H9 (cell line): Measurements from ENCODE around the gene CADM1. TPM values are rescaled to one million over a fixed set of nuclear protein-coding genes. Genes with fewer than 3 reads are reported as not detected.

Experiments
- DNase-seq: peaks from one replicate; pipeline ENCODE4 v3.0.0-alpha.2; 2017
- H2AFZ ChIP-seq: one replicate; pipeline ENCODE4 v1.6.1; 2013; ENCODE audit warnings: mild to moderate bottlenecking, low read length, control low read depth, moderate library complexity
- H2AK5ac ChIP-seq: 2 replicates; pipeline ENCODE4 v1.6.1; 2013; ENCODE audit warnings: low read length, control low read depth, mixed read lengths; ENCODE audit not compliant: insufficient read length
- H2BK120ac ChIP-seq: one replicate; pipeline ENCODE4 v1.6.1; 2013; ENCODE audit warnings: low read depth, mild to moderate bottlenecking, low read length, control low read depth, inconsistent platforms; ENCODE audit not compliant: poor library complexity, severe bottlenecking
- H2BK12ac ChIP-seq: 2 replicates; pipeline ENCODE4 v1.6.1; 2013; ENCODE audit warnings: low read length, control low read depth, mixed read lengths, low read depth; ENCODE audit not compliant: insufficient read length
- H2BK15ac ChIP-seq: 2 replicates; pipeline ENCODE4 v1.6.1; 2013; ENCODE audit warnings: low read depth, low read length, control low read depth
- H2BK20ac ChIP-seq: one replicate; pipeline ENCODE4 v1.6.1; 2013; ENCODE audit warnings: low read depth, mild to moderate bottlenecking, low read length, control low read depth, inconsistent platforms; ENCODE audit not compliant: poor library complexity, severe bottlenecking
- H2BK5ac ChIP-seq: 2 replicates; pipeline ENCODE4 v1.6.1; 2013; ENCODE audit warnings: low read length, control low read depth, mixed read lengths; ENCODE audit not compliant: insufficient read length
- H3K14ac ChIP-seq: 2 replicates; pipeline ENCODE4 v1.6.1; 2013; ENCODE audit warnings: low read length, control low read depth; ENCODE audit not compliant: insufficient read depth
- H3K18ac ChIP-seq: 2 replicates; pipeline ENCODE4 v1.6.1; 2013; ENCODE audit warnings: low read depth, mild to moderate bottlenecking, mixed read lengths, low read length, control low read depth; ENCODE audit not compliant: insufficient read length
- H3K23ac ChIP-seq: 2 replicates; pipeline ENCODE4 v1.6.1; 2013; ENCODE audit warnings: low read length, control low read depth, mixed read lengths, low read depth; ENCODE audit not compliant: insufficient read length
- H3K23me2 ChIP-seq: 2 replicates; pipeline ENCODE4 v1.6.1; 2013; ENCODE audit warnings: low read depth, mild to moderate bottlenecking, mixed read lengths, low read length, control low read depth; ENCODE audit not compliant: insufficient read length, poor library complexity, severe bottlenecking
- H3K27ac ChIP-seq: 2 replicates; pipeline ENCODE4 v1.5.1; 2013; ENCODE audit warnings: low read length, control low read depth, mixed read lengths, low read depth; ENCODE audit not compliant: insufficient read length
- H3K27me3 ChIP-seq: 2 replicates; pipeline ENCODE4 v1.6.1; 2013; ENCODE audit warnings: low read length, control low read depth, inconsistent platforms; ENCODE audit not compliant: insufficient read depth
- H3K4ac ChIP-seq: 2 replicates; pipeline ENCODE4 v1.6.1; 2013; ENCODE audit warnings: low read depth, mild to moderate bottlenecking, control low read depth, inconsistent platforms, low read length, moderate library complexity
- H3K4me1 ChIP-seq: 2 replicates; pipeline ENCODE4 v1.6.1; 2013; ENCODE audit warnings: low read length, control low read depth, inconsistent platforms; ENCODE audit not compliant: insufficient read depth
- H3K4me2 ChIP-seq: 2 replicates; pipeline ENCODE4 v1.6.1; 2013; ENCODE audit warnings: low read length, control low read depth, mixed read lengths; ENCODE audit not compliant: insufficient read length, insufficient read depth
- H3K56ac ChIP-seq: 2 replicates; pipeline ENCODE4 v1.6.1; 2013; ENCODE audit warnings: low read depth, mild to moderate bottlenecking, mixed read lengths, low read length, control low read depth; ENCODE audit not compliant: insufficient read length
- H3K79me1 ChIP-seq: 2 replicates; pipeline ENCODE4 v1.6.1; 2013; ENCODE audit warnings: low read depth, mild to moderate bottlenecking, moderate library complexity, low read length, control low read depth, inconsistent platforms; ENCODE audit not compliant: insufficient read depth, poor library complexity, severe bottlenecking
- H3K79me2 ChIP-seq: 2 replicates; pipeline ENCODE4 v1.6.1; 2013; ENCODE audit warnings: low read length, control low read depth, inconsistent platforms; ENCODE audit not compliant: insufficient read depth
- H3K9ac ChIP-seq: 2 replicates; pipeline ENCODE4 v1.6.1; 2013; ENCODE audit warnings: low read length, control low read depth, mixed read lengths; ENCODE audit not compliant: insufficient read length; ENCODE audit errors: extremely low read depth
- H3K9me3 ChIP-seq: one replicate; pipeline ENCODE4 v1.6.1; 2013; ENCODE audit warnings: low read depth, low read length, inconsistent platforms; ENCODE audit not compliant: control insufficient read depth
- H3T11ph ChIP-seq: one replicate; pipeline ENCODE4 v1.6.1; 2013; ENCODE audit warnings: mild to moderate bottlenecking, low read length, control low read depth, inconsistent platforms
- H4K20me1 ChIP-seq: one replicate; pipeline ENCODE4 v1.6.1; 2013; ENCODE audit not compliant: control insufficient read depth, insufficient read length, insufficient read depth
- H4K5ac ChIP-seq: 2 replicates; pipeline ENCODE4 v1.6.1; 2013; ENCODE audit warnings: low read depth, mild to moderate bottlenecking, mixed read lengths, low read length, control low read depth; ENCODE audit not compliant: insufficient read length
- H4K8ac ChIP-seq: replicated peaks from 2 replicates; pipeline ENCODE4 v1.6.1; 2013; ENCODE audit warnings: low read length, control low read depth, mixed read lengths, low read depth; ENCODE audit not compliant: insufficient read length
- H4K91ac ChIP-seq: 2 replicates; pipeline ENCODE4 v1.6.1; 2013; ENCODE audit warnings: low read depth, mild to moderate bottlenecking, moderate library complexity, mixed read lengths, low read length, control low read depth; ENCODE audit not compliant: insufficient read length
- H3K27ac Mint-ChIP-seq, 3 experiments: 2 replicates in 2 of 3; 3 replicates in 1 of 3; pipeline ENCODE4 v1.8.0; 2020 to 2021; ENCODE audit warnings: mixed read lengths in 3 of 3, mild to moderate bottlenecking in 1 of 3, moderate library complexity in 1 of 3
- H3K27me3 Mint-ChIP-seq: 2 replicates; pipeline ENCODE4 v1.8.0; 2021; ENCODE audit warnings: low read depth, mild to moderate bottlenecking, moderate library complexity, mixed read lengths
- H3K36me3 Mint-ChIP-seq, 3 experiments: 2 replicates in 2 of 3; 3 replicates in 1 of 3; pipeline ENCODE4 v1.8.0; 2020 to 2021; ENCODE audit warnings: low read depth in 3 of 3, mixed read lengths in 3 of 3; ENCODE audit not compliant: insufficient read depth in 1 of 3
- H3K4me1 Mint-ChIP-seq, 2 experiments: 2 replicates each; pipeline ENCODE4 v1.8.0; 2020; ENCODE audit warnings: mixed read lengths in 2 of 2
- H3K4me3 Mint-ChIP-seq, 2 experiments: 2 replicates in 1 of 2; 3 replicates in 1 of 2; pipeline ENCODE4 v1.8.0; 2020 to 2021; ENCODE audit warnings: mild to moderate bottlenecking in 2 of 2, mixed read lengths in 2 of 2, moderate library complexity in 1 of 2
- H3K9me3 Mint-ChIP-seq, 2 experiments: 2 replicates in 1 of 2; 3 replicates in 1 of 2; pipeline ENCODE4 v1.8.0; 2020; ENCODE audit warnings: mild to moderate bottlenecking in 2 of 2, mixed read lengths in 2 of 2, moderate library complexity in 1 of 2
- WGBS: extraction: QIAGEN DNeasy Blood & Tissue Kit; methylation state at CpG from one replicate; pipeline ENCODE4 v1.1.7; 2013; ENCODE audit warnings: missing lambda C conversion rate, low lambda C conversion rate, mixed read lengths; ENCODE audit not compliant: insufficient read length; ENCODE audit errors: extremely low coverage; 5-methylcytosine and 5-hydroxymethylcytosine counted together
- total RNA-seq: library from RNA; stranded (reverse); gene quantifications from 2 replicates; pipeline ENCODE4 v1.2.1, GENCODE V29; 2021
- TF ChIP-seq, protein P1 (sequence below): fragments of 200-600 bp; sonication (generic); conservative IDR thresholded peaks from 3 replicates; pipeline ENCODE4 v1.8.0; 2021; ENCODE audit warnings: antibody characterized with exemption, mild to moderate bottlenecking

Gene CADM1
- total RNA-seq, 1 experiment from 2014 or later: 11.9 TPM

DNA sequence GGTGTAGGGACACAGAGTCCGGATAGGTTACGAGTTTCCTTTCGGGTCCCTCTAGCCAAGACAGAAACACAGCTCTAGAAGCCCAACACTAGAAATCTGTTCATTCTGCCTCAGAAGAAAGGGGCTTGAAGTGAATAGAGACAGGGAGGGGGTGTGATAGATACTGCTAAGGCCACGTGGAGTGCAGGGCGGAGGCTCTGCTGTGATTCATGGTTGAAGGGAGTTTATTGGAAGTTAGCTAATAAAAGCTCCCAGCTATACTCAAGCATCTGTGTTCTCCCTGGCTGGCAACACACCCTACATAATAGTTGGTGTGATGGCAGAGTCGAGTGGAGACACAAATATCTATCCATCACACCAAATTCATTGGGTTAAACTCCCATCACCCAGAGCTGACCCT, 337.4 kb downstream of the CADM1 start:
- Histone ChIP-seq H3K4me2 (no peak overlapping the region), H2BK5ac (no peak overlapping the region), H4K8ac (no peak overlapping the region), H2BK20ac (no peak overlapping the region), H3K4me1 (peaks cover 10% of the 10 kb centered on the region), H3K27me3 (no peaks in the 10 kb centered on the region), H3K9ac (no peak overlapping the region), H3K56ac (no peak overlapping the region), H3K18ac (no peak overlapping the region), H4K20me1 (no peaks in the 10 kb centered on the region), H4K91ac (no peak overlapping the region), H2BK15ac (no peak overlapping the region), H3K79me2 (no peaks in the 10 kb centered on the region), H3K14ac (no peak overlapping the region), H3K4ac (no peak overlapping the region), H3K79me1 (no peaks in the 10 kb centered on the region), H2AK5ac (no peak overlapping the region), H3T11ph (no peak overlapping the region), H3K23me2 (no peaks in the 10 kb centered on the region), H2AFZ (no peak overlapping the region), H2BK12ac (no peak overlapping the region), H3K9me3 (no peaks in the 10 kb centered on the region), H3K23ac (no peak overlapping the region), H4K5ac (no peak overlapping the region), H3K27ac (no peak overlapping the region), H2BK120ac (no peak overlapping the region)
- no CpG with 5 or more reads among the region's 6 CpGs for WGBS
- Mint-ChIP-seq H3K9me3 (no peaks in the 10 kb centered on the region), H3K4me3 (no peak overlapping the region), H3K27me3 (peaks cover 14% of the 10 kb centered on the region), H3K27ac (no peak overlapping the region), H3K4me1 (peaks cover 57 to 59% of the 10 kb centered on the region in 2 experiments), H3K36me3 (no peaks in the 10 kb centered on the region)
- no peak for DNase-seq
- TF ChIP-seq, protein P1, sequence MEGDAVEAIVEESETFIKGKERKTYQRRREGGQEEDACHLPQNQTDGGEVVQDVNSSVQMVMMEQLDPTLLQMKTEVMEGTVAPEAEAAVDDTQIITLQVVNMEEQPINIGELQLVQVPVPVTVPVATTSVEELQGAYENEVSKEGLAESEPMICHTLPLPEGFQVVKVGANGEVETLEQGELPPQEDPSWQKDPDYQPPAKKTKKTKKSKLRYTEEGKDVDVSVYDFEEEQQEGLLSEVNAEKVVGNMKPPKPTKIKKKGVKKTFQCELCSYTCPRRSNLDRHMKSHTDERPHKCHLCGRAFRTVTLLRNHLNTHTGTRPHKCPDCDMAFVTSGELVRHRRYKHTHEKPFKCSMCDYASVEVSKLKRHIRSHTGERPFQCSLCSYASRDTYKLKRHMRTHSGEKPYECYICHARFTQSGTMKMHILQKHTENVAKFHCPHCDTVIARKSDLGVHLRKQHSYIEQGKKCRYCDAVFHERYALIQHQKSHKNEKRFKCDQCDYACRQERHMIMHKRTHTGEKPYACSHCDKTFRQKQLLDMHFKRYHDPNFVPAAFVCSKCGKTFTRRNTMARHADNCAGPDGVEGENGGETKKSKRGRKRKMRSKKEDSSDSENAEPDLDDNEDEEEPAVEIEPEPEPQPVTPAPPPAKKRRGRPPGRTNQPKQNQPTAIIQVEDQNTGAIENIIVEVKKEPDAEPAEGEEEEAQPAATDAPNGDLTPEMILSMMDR: no peak
